ENCODE measurements around the gene AIFM3. TPM values are rescaled to one million over a fixed set of nuclear protein-coding genes. Genes with fewer than 3 reads are reported as not detected.
A peak's percentile ranks its signal among the peaks of the same experiment; 100 is the strongest.

The AIFM3 gene
- total and polyA plus RNA-seq, 11 donors = 0.25 to 3.0 (median 0.49) TPM; not detected in 2

GRCh38 chr22:20977019-20977418 lies 10.0 kb downstream of the AIFM3 start:
- no peaks in the 10 kb centered on the region for H3K36me3 ChIP-seq
- TF ChIP-seq, protein P1, sequence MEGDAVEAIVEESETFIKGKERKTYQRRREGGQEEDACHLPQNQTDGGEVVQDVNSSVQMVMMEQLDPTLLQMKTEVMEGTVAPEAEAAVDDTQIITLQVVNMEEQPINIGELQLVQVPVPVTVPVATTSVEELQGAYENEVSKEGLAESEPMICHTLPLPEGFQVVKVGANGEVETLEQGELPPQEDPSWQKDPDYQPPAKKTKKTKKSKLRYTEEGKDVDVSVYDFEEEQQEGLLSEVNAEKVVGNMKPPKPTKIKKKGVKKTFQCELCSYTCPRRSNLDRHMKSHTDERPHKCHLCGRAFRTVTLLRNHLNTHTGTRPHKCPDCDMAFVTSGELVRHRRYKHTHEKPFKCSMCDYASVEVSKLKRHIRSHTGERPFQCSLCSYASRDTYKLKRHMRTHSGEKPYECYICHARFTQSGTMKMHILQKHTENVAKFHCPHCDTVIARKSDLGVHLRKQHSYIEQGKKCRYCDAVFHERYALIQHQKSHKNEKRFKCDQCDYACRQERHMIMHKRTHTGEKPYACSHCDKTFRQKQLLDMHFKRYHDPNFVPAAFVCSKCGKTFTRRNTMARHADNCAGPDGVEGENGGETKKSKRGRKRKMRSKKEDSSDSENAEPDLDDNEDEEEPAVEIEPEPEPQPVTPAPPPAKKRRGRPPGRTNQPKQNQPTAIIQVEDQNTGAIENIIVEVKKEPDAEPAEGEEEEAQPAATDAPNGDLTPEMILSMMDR (IDR thresholded peaks at IDR 0.05) = no peak
- TF ChIP-seq POLR2A (IDR thresholded peaks at IDR 0.05) = no peak
- WGBS, 4 donors = 80 to 84% (median 82%) methylated on average over 10 to 11 of the region's 11 CpGs
- peaks cover 0 to 3% (median 0%) of the 10 kb centered on the region in 9 donors for H3K27me3 ChIP-seq
- no peak overlapping the region for H3K27ac ChIP-seq
- intact Hi-C loops (cut with DNase I) = no loop called here
- DNase-seq (no peak), ATAC-seq (no peak)
- peaks cover 5 to 35% (median 16%) of the 10 kb centered on the region in 12 donors for H3K4me1 ChIP-seq
- peaks cover 0 to 13% (median 2%) of the 10 kb centered on the region in 12 donors for H3K9me3 ChIP-seq
- H3K4me3 ChIP-seq = no peak overlapping the region

DNA sequence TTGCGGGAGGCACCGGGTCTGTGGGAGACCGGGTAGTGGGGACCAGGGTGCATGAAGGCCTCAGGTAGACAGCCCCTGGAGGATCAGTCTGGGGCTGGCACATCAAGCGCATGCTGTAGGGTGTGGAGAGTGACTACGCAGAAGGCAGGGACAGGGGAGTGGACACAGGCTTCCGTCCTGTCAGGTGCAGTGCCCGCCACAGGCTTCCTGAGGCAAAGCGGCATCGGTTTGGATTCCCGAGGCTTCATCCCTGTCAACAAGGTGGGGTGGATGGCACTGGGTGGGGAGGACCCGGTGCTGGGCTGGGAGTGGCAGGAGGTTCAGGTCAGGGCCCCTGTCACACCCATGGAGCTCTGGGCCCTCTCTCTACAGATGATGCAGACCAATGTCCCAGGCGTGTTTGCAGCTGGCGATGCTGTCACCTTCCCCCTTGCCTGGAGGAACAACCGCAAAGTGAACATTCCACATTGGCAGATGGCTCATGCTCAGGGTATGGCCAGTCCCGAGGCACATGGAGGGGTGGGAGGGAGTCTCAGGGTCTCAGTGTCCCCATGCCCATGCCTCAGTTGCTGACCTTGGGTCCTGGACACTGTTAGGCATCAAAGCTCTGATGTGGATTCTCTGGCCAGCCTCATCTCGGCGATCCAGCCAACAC lies 10.6 kb downstream of the AIFM3 start:
- 79 to 90% (median 87%) methylated on average over 14 to 17 of the region's 17 CpGs for WGBS, 4 donors
- H3K36me3 ChIP-seq = no peaks in the 10 kb centered on the region
- intact Hi-C loops (cut with DNase I) = no loop called here

GRCh38 chr22:20978419-20978818 lies 11.4 kb downstream of the AIFM3 start:
- Histone ChIP-seq H3K4me1 (peaks cover 7 to 35% (median 23%) of the 10 kb centered on the region in 12 donors), H3K27ac (no peak overlapping the region), H3K36me3 (peaks cover 0 to 3% (median 0%) of the 10 kb centered on the region in 9 donors), H3K27me3 (peaks cover 0 to 3% (median 0%) of the 10 kb centered on the region in 9 donors), H3K9me3 (peaks cover 0 to 13% (median 2%) of the 10 kb centered on the region in 12 donors), H3K4me3 (no peak overlapping the region)
- WGBS, 4 donors = 87 to 100% (median 90%) methylated on average over 2 of the region's 2 CpGs
- TF ChIP-seq, protein P1 (IDR thresholded peaks at IDR 0.05) = no peak
- TF ChIP-seq POLR2A (IDR thresholded peaks at IDR 0.05) = no peak
- ATAC-seq (no peak), DNase-seq (no peak)
- intact Hi-C loops (cut with DNase I) = no loop called here

More for the DNA sequence above, 10.6 kb downstream of the AIFM3 start:
- DNase-seq (no peak), ATAC-seq (no peak)
- peaks cover 0 to 13% (median 2%) of the 10 kb centered on the region in 12 donors for H3K9me3 ChIP-seq
- no peak for TF ChIP-seq POLR2A (IDR thresholded peaks at IDR 0.05)
- TF ChIP-seq, protein P1 (IDR thresholded peaks at IDR 0.05) = no peak
- no peak overlapping the region for H3K27ac ChIP-seq
- no peak overlapping the region for H3K4me3 ChIP-seq
- H3K27me3 ChIP-seq = peaks cover 0 to 3% (median 0%) of the 10 kb centered on the region in 9 donors
- H3K4me1 ChIP-seq = peaks cover 5 to 31% (median 16%) of the 10 kb centered on the region in 12 donors

- H3K27me3 ChIP-seq = peaks cover 0 to 3% (median 0%) of the 10 kb centered on the region in 9 donors
- peaks cover 7 to 39% (median 25%) of the 10 kb centered on the region in 12 donors for H3K4me1 ChIP-seq
- peaks cover 0 to 12% (median 5%) of the 10 kb centered on the region in 9 donors for H3K36me3 ChIP-seq
- H3K27ac ChIP-seq = peak overlapping the region in 1 of 12 donors; percentile 94
- peak in 3 of 4 donors; percentile 47 to 54 (median 52) for ATAC-seq
- H3K9me3 ChIP-seq = peaks cover 0 to 13% (median 2%) of the 10 kb centered on the region in 12 donors
- H3K4me3 ChIP-seq = peak overlapping the region in 10 of 12 donors; percentile 11 to 51 (median 32)
- TF ChIP-seq, protein P1 (IDR thresholded peaks at IDR 0.05) = no peak
- no peak for TF ChIP-seq POLR2A (IDR thresholded peaks at IDR 0.05)
- 10 to 21% (median 16%) methylated on average over 22 to 39 of the region's 39 CpGs for whole genome bisulfite sequencing, 4 donors
- DNase-seq = peak; percentile 43 to 79 (median 68)
- intact Hi-C loops (cut with DNase I) = no loop called here
Measured at GRCh38 chr22:20979243-20979809, 12.3 kb downstream of the AIFM3 start.
